Stimulated activated CD8-positive, alpha-beta memory T cell treated with anti-CD3 and anti-CD28 coated beads, Interleukin-2, amount 100 ng/mL, for 1 hour (primary cell): ENCODE results near the gene CCR6.

Source experiments
- DNase-seq, 2 donors: peaks; one replicate each; pipeline ENCODE4 v3.0.0-alpha.2; 2020; ENCODE audit warnings: low read depth in 2 of 2

CCR6 gene

GRCh38 chr6:167098825-167099225 is 24.1 kb upstream of the CCR6 start:
- no peak for DNase-seq

- no peak for DNase-seq
These were observed 23.2 kb upstream of the CCR6 start for GRCh38 chr6:167099707-167100106.

DNA sequence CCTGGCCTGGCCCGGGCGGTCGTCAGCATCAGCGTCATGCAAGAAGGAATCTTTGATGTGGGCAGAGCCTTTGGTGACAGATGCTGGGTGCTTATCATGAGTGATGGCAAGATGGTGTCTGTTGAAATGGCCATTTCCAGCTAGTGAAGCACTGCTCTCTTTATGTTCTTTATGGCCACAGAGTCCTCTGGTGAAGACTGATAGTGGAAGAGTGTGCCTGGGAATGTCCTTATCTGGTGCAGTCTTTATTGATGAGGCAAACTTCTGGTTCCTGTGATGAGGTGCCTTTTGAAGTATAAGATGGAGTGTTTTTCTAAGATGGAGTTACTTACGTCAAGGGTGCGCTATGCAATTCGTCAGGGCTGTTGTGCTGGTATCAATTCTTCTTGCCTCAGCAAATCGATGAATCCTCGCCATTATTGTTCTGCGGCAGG is 22.6 kb upstream of the CCR6 start:
- no peak for DNase-seq

DNA sequence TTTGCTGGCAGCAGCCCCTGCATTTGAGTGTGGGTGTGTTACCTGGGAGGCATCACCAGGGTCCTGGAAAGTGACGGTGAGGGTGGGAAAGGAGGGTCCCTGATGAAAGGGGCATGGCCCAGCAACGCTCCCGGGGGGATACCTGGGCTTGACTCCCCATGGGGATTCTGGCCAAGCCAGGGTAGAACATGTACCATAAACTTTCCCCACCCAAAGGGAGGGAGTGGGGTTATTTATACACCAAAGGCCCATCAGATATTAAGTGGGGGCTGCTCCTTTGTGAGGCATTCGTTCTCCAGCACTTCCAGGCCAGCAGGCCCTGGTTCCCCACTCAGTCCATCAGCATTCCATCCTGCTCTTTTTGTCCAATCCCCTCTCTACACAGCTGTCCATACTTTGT is 20.6 kb upstream of the CCR6 start:
- no peak for DNase-seq

- DNase-seq = no peak
These were observed 19.6 kb upstream of the CCR6 start for GRCh38 chr6:167103041-167103891.

DNA sequence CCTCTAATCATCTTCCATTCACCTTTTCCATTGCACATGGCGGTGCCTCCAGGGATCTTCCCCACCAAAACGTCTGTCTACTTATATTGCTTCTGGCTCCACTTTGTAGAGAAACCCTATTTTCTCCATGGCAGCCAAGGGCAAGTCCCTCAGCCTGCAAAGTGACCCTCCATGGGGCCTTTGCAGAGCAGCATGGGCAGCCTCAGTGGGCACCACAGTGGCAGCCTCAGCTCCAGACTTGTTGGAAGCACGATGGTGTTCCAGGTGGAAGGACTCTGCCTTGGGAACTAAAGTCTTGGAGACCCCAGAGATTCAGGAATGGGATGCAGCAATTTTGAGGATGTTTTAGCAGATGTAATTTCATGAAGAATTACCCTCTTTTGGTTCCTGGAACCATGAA is 18.5 kb upstream of the CCR6 start:
- DNase-seq = no peak

DNA sequence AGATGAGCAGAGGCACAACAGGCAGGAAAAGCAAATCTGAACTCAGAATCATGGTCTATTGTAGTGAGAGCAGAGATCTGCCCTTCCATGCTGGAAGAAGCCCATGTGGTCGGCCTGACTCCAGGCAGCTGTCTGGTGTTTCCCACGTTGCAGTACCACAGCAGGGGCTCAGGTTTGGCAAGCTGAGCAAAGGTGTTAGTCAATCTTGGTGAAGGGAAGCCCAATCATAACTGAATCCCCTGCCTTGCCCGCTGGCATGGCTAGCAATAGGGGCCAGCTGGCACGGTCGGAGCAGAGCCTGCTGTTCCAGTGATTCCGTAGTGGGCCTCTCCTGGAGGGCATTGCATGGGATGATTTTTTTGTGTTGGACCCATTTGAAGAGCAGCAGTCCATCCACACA is 17.8 kb upstream of the CCR6 start:
- no peak for DNase-seq

GRCh38 chr6:167106406-167106805 is 16.5 kb upstream of the CCR6 start:
- DNase-seq = no peak

GRCh38 chr6:167107787-167108186 is 15.1 kb upstream of the CCR6 start:
- no peak for DNase-seq

DNA sequence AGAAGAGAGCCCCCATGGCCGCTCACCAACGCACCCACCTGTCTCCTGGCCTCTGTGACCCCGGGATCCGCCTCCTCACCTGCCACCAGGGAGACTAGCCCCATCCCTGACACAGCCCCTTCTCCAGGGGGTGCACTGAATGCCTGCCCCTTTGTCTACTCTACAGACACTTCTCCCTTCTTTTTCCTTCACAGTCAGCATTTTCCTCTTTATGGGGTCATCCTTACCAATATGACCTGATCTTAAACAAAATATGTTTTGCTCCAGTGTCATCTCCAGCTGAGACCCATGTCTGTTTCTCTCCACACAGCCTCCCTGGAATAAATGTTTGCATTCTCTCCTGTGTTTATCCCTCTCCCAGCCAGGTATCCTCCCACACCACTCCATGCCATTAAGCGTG is 14.6 kb upstream of the CCR6 start:
- no peak for DNase-seq

- no peak for DNase-seq
These were observed 13.2 kb upstream of the CCR6 start for GRCh38 chr6:167109651-167110050.

- DNase-seq = no peak
These were observed 11.3 kb upstream of the CCR6 start for GRCh38 chr6:167111597-167111996.

GRCh38 chr6:167112421-167112820 is 10.5 kb upstream of the CCR6 start:
- DNase-seq = no peak

DNA sequence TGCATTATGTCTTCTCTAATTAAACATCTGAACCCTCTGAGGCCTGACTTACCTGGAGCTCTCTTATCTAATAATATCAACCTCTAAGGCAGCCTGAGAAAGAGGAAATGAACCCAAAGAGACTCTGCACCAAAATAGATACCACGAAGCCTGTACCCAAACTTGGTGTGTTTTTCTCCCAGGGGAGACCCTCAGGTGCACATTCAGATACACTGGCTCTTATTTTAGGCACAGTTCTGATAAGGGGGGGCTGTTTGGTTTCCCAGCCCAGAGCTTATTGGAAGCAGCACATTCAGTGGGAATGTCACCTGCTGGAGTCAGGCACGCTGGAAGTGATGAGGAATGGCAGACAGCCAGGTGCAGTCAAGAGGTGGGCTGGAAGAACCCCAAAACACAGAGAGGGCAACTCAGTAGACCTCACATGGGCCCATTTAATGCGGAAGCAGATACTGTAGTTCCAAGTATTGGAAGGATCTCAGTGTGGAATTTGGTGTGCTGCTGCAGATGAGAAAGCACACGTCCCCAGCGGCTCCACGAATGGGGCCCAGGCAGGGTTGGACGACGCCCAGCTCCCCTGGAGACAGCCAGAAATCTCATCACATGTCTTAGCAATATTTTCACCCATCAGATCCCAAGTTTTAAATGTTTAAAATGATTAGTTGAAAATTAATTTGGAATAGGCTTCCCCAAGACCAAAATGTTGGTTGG is 9.7 kb upstream of the CCR6 start:
- no peak for DNase-seq

DNA sequence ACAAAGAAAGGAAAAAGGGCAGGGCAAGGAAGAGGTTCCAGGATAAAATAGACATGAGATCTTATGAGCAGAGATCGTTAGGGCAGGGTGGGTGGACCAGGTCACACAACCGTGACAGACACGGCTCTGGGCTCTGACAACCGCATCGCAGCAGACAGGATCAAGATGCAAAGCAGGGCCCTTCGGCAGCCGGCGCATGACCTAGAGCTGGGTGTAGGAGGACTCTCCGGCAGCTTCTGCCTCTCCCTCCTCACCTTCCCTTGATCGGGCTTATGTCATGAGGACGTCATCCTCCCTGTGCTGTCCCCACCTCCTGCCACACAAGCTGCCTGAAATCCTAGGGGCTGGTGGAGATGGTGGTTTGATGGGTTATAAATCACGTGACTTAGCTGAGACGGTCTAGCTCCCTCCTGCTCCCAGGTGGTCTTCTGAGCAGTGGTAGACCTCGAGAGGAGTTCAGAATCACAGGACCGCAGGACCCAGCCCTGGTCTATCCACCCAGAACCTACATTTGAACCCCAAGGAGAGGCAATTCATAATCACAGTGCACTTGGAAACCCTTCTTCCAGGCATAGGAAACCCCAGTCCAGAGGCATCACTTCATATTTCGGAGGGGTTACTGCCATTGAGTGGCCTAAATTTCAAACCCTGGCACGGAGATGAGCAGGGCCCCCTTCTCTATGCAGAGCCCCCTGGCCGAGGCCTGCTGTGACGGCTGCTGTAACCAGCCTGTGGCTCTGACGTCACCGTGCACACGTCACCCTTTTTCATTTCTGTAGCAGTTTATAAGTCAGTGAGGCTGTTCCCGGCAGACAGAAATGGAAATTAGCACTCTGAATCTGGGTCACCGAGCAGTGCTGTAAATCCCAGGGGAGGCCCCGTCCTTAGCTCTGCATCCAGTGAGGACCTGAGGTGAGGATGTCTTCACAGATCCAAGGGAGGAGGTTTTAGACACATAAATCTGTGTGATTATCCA is 8.7 kb upstream of the CCR6 start:
- no peak for DNase-seq

GRCh38 chr6:167115054-167115453 is 7.8 kb upstream of the CCR6 start:
- DNase-seq = no peak

- DNase-seq = no peak
These were observed 6.6 kb upstream of the CCR6 start for GRCh38 chr6:167116109-167116837.

DNA sequence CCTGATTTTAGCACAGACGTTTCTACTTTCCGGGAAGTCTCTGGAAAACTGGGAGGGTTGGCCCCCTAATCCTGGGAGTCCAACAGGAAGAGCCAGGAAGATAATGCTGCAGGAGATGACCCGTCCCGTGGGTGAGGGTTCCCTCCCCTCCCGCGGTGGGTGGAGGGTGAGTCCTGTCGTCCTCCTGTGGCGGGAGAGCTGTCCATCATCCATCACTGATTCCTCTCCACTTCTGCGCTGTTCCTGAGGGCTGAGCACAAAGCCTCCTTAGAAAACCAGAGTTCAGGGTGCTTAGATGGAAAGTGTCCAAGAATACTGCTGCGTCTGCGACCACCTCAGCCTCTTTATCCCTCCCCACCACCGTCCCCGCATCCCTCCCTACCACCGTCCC is 6.1 kb upstream of the CCR6 start:
- no peak for DNase-seq

DNA sequence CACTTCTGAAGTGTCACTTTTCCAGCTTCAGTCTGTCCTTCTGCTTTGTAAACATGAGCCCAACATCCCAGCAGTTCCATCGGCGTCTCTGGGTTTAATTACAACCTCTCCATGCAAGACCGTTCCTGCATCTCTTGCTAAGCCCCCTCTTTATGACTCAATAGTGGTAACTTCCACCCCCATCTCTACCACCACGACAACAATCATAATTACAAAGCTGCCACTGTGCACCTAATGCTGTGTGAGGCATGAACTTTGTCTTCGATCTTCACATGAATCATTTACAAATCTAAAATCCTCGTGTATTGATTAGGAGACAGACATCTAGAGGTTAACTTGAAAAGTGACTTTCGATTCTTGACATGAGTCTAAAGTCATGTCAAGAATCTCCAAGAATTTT is 4.9 kb upstream of the CCR6 start:
- DNase-seq = no peak

DNA sequence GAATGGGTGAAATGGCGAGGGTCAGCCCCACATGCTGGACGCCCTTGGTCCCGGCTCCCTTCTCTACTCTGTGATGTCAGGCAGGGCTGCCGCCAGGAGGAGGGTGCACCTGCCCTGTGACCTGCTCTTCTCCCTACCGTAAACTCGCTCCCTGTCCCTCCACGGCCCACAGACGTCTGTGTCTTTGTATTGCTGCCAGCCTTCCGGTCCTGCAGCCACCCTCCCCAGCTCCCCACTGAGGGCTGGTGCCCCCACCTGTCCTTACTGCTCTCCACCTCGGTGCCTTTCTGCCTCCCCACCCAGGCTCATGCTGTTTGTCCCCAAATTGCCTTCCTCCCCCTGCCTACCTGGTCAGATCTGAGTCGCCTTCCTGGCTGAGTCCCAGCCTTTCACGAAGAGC is 4.1 kb upstream of the CCR6 start:
- no peak for DNase-seq
